Measurements from ENCODE around the gene CTNND1. TPM values are rescaled to one million over a fixed set of nuclear protein-coding genes. Genes with fewer than 3 reads are reported as not detected.

The CTNND1 gene
- total RNA-seq, 1 donor, result 140 TPM

DNA sequence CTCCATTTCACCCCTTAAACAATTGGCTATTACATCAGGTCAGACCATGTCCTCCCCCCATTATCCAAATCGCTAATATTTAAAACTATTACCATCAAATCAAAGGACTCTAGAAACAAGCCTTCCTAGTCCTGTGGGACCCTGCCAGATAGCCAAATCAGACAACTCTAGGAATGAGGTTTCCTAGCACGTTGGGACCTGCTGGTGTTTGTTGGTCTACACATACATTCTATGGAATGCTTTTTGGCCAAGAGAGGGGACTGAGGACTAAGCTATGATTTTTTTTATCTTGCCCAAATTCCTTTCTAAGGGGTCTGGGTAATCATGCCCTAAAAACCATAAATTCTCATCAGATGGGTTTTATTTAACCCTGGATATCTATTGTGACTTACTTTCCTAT lies 34.4 kb upstream of the CTNND1 start:
- Histone ChIP-seq H3K4me3 (ENCODE audit: insufficient read depth, low read length) (no peak overlapping the region), H3K36me3 (ENCODE audit: insufficient read depth, low read length) (no peaks in the 10 kb centered on the region), H3K27me3 (ENCODE audit: insufficient read depth, low read length) (no peaks in the 10 kb centered on the region), H2AFZ (ENCODE audit: low read length) (no peak overlapping the region), H3K27ac (ENCODE audit: low read depth, low read length) (no peak overlapping the region), H3K4me2 (ENCODE audit: insufficient read depth, low read length) (no peak overlapping the region), H3K4me1 (ENCODE audit: insufficient read depth, low read length) (no peaks in the 10 kb centered on the region), H4K20me1 (ENCODE audit: insufficient read depth, low read length) (no peaks in the 10 kb centered on the region), H3K79me2 (ENCODE audit: insufficient read depth, low read length) (peaks cover 69% of the 10 kb centered on the region), H3K9me3 (ENCODE audit: low read depth, low read length) (no peaks in the 10 kb centered on the region)
- TF ChIP-seq, protein P1, sequence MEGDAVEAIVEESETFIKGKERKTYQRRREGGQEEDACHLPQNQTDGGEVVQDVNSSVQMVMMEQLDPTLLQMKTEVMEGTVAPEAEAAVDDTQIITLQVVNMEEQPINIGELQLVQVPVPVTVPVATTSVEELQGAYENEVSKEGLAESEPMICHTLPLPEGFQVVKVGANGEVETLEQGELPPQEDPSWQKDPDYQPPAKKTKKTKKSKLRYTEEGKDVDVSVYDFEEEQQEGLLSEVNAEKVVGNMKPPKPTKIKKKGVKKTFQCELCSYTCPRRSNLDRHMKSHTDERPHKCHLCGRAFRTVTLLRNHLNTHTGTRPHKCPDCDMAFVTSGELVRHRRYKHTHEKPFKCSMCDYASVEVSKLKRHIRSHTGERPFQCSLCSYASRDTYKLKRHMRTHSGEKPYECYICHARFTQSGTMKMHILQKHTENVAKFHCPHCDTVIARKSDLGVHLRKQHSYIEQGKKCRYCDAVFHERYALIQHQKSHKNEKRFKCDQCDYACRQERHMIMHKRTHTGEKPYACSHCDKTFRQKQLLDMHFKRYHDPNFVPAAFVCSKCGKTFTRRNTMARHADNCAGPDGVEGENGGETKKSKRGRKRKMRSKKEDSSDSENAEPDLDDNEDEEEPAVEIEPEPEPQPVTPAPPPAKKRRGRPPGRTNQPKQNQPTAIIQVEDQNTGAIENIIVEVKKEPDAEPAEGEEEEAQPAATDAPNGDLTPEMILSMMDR (IDR thresholded peaks at IDR 0.05; ENCODE audit: extremely low read depth, low read depth, low read length), result no peak
- no peak for DNase-seq (ENCODE audit: insufficient read length, low spot score, missing footprints)

DNA sequence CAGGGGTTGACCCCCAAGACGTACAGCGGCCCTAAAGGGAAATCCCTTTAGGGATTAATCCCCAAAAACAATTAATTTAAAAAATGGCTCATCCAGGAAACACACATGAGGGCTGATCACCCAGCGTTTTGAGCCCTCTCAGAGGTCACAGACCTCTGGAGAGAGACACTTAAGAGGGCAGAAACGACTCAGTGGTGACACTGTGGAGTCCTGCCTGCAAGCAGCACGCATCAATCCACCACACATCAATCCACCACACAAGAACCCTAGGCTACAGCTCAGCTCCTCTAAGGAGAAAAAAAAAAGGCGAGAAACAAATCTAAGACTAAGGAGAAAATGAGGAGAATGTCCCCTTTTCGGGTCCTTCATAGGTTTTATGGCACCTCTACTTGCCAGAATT lies 32.8 kb upstream of the CTNND1 start:
- peaks cover 69% of the 10 kb centered on the region for H3K79me2 ChIP-seq (ENCODE audit: insufficient read depth, low read length)
- no peaks in the 10 kb centered on the region for H4K20me1 ChIP-seq (ENCODE audit: insufficient read depth, low read length)
- no peak overlapping the region for H3K4me2 ChIP-seq (ENCODE audit: insufficient read depth, low read length)

DNA sequence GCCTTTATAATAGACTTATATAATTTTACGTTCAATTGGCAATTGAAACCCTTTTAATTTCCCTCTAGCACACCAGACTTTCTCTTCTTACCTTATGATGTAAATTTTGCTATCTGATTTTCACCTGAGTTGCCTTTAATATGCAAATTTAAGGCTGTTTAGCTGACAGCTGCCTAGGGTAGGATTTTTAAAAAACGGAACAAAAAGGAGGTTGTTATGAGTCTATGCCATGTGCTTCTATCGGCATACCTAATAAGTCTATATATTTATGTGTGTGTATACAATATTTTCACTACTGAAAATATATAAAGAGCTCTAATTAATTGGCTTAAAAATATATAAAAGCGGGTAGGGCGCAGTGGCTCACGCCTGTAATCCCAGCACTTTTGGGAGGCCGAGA lies 32.1 kb upstream of the CTNND1 start:
- no peaks in the 10 kb centered on the region for H3K27me3 ChIP-seq (ENCODE audit: insufficient read depth, low read length)
- TF ChIP-seq, protein P1 (IDR thresholded peaks at IDR 0.05; ENCODE audit: extremely low read depth, low read depth, low read length), result no peak
- H3K4me3 ChIP-seq (ENCODE audit: insufficient read depth, low read length), result no peak overlapping the region
- no peaks in the 10 kb centered on the region for H3K4me1 ChIP-seq (ENCODE audit: insufficient read depth, low read length)
- no peaks in the 10 kb centered on the region for H3K36me3 ChIP-seq (ENCODE audit: insufficient read depth, low read length)
- H3K9me3 ChIP-seq (ENCODE audit: low read depth, low read length), result no peaks in the 10 kb centered on the region
- no peak overlapping the region for H3K27ac ChIP-seq (ENCODE audit: low read depth, low read length)
- H2AFZ ChIP-seq (ENCODE audit: low read length), result no peak overlapping the region
- H3K4me2 ChIP-seq (ENCODE audit: insufficient read depth, low read length), result no peak overlapping the region
- H4K20me1 ChIP-seq (ENCODE audit: insufficient read depth, low read length), result no peaks in the 10 kb centered on the region
- DNase-seq (ENCODE audit: insufficient read length, low spot score, missing footprints), result no peak
- H3K79me2 ChIP-seq (ENCODE audit: insufficient read depth, low read length), result peaks cover 65% of the 10 kb centered on the region

More for the DNA sequence above, 32.8 kb upstream of the CTNND1 start:
- no peak overlapping the region for H3K4me3 ChIP-seq (ENCODE audit: insufficient read depth, low read length)
- H3K4me1 ChIP-seq (ENCODE audit: insufficient read depth, low read length), result no peaks in the 10 kb centered on the region
- no peaks in the 10 kb centered on the region for H3K27me3 ChIP-seq (ENCODE audit: insufficient read depth, low read length)
- no peaks in the 10 kb centered on the region for H3K9me3 ChIP-seq (ENCODE audit: low read depth, low read length)
- no peak for DNase-seq (ENCODE audit: insufficient read length, low spot score, missing footprints)
- H3K36me3 ChIP-seq (ENCODE audit: insufficient read depth, low read length), result no peaks in the 10 kb centered on the region
- TF ChIP-seq, protein P1 (IDR thresholded peaks at IDR 0.05; ENCODE audit: extremely low read depth, low read depth, low read length), result no peak
- H3K27ac ChIP-seq (ENCODE audit: low read depth, low read length), result no peak overlapping the region
- no peak overlapping the region for H2AFZ ChIP-seq (ENCODE audit: low read length)

DNA sequence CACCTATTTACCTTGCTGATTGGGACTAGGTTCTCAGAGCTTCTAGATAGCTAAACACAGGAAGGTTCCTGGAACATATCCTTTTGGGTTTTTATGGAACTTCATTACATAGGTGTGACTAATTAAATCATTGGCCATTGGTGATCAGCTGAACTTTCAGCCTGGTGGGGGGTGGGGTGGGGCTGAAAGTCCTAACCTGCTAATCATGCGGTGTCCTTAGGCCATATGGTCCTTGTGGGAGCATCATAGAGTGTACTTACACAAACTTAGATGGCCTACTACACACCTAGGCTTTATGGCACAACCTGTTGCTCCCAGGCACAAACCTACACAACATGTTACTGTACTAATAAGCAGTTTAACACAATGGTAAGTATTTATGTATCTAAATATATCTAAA lies 28.9 kb upstream of the CTNND1 start:
- H4K20me1 ChIP-seq (ENCODE audit: insufficient read depth, low read length), result no peaks in the 10 kb centered on the region
- no peak overlapping the region for H3K4me3 ChIP-seq (ENCODE audit: insufficient read depth, low read length)
- H2AFZ ChIP-seq (ENCODE audit: low read length), result no peak overlapping the region
- H3K4me1 ChIP-seq (ENCODE audit: insufficient read depth, low read length), result no peaks in the 10 kb centered on the region
- no peaks in the 10 kb centered on the region for H3K27me3 ChIP-seq (ENCODE audit: insufficient read depth, low read length)
- no peaks in the 10 kb centered on the region for H3K9me3 ChIP-seq (ENCODE audit: low read depth, low read length)
- TF ChIP-seq, protein P1 (IDR thresholded peaks at IDR 0.05; ENCODE audit: extremely low read depth, low read depth, low read length), result no peak
- peaks cover 61% of the 10 kb centered on the region for H3K79me2 ChIP-seq (ENCODE audit: insufficient read depth, low read length)
- H3K36me3 ChIP-seq (ENCODE audit: insufficient read depth, low read length), result peaks cover under 1% of the 10 kb centered on the region
- no peak overlapping the region for H3K4me2 ChIP-seq (ENCODE audit: insufficient read depth, low read length)
- H3K27ac ChIP-seq (ENCODE audit: low read depth, low read length), result no peak overlapping the region
- no peak for DNase-seq (ENCODE audit: insufficient read length, low spot score, missing footprints)

All from osteoblast (primary cell).